T-helper 1 cell treated with Interleukin-12 subunit alpha and Interleukin-12 subunit beta and Interleukin-4 antibody, amounts not matched to agents 30 μg/mL and 1 μg/mL, for 36 hours (primary cell): ENCODE data around the gene ANAPC10.

ENCODE experiments used
- H3K27ac Mint-ChIP-seq: one replicate; pipeline ENCODE4 v1.8.0; 2021; ENCODE audit warnings: mild to moderate bottlenecking, mixed read lengths
- H3K27me3 Mint-ChIP-seq: one replicate; pipeline ENCODE4 v1.8.0; 2021; ENCODE audit warnings: low read depth, mixed read lengths
- H3K36me3 Mint-ChIP-seq: one replicate; pipeline ENCODE4 v1.8.0; 2021; ENCODE audit warnings: low read depth, mixed read lengths
- H3K4me1 Mint-ChIP-seq: one replicate; pipeline ENCODE4 v1.8.0; 2021; ENCODE audit warnings: low read depth, mixed read lengths
- H3K4me3 Mint-ChIP-seq: one replicate; pipeline ENCODE4 v1.8.0; 2021; ENCODE audit warnings: mild to moderate bottlenecking, moderate library complexity, mixed read lengths
- H3K9me3 Mint-ChIP-seq: one replicate; pipeline ENCODE4 v1.8.0; 2021; ENCODE audit warnings: mixed read lengths

The ANAPC10 gene

DNA sequence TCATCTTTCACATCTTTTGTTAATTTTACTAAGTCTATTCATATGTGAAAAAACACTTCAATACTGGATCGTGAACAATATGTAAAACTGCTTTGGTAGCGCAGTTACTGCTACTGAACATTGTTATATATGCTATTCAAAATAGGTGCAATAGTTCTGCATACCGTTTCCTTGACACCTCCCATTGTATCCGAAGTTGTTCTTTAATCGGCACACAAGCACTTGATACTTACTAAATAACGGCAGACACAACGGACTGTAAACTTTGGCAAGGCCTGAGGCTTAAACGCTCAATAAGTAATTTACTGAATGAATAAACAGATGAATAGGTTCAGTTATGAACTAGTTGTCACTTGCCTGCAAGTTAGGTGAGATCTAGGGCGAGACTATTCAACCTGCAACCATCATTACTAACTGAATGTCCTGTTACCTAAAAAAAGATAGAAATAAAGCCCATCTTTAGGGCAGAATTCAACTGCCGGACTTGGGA is 620 bp downstream of the ANAPC10 start:
- Mint-ChIP-seq H3K4me3 (peak overlapping the region; percentile 96), H3K4me1 (peaks cover 25% of the 10 kb centered on the region), H3K9me3 (peaks cover 19% of the 10 kb centered on the region), H3K27me3 (no peaks in the 10 kb centered on the region), H3K36me3 (peaks cover 33% of the 10 kb centered on the region), H3K27ac (peak overlapping the region; percentile 98)

DNA sequence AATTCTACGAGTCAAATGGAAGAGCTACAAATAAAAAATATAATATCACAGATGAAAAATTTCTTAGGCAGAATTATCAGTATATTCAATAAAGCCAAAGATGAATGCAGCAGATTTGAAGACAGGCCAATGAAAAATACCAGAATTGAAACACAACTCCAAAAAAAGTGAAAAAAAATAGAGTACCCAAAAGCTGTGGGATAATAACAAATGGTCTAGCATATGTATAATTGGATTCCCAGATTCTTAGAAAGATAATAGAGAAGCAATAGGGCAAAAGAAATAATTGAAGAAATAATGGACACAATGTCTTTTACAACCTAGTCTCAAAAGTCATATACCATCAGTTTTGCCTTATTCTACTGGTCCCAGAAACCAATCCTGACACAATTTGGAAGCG is 4.4 kb downstream of the ANAPC10 start:
- Mint-ChIP-seq H3K9me3 (peaks cover 19% of the 10 kb centered on the region), H3K4me1 (peaks cover 30% of the 10 kb centered on the region), H3K4me3 (no peak overlapping the region), H3K27me3 (no peaks in the 10 kb centered on the region), H3K36me3 (peaks cover 49% of the 10 kb centered on the region), H3K27ac (no peak overlapping the region)

- no peaks in the 10 kb centered on the region for H3K27me3 Mint-ChIP-seq
Measured at GRCh38 chr4:145090380-145090779, 7.6 kb downstream of the ANAPC10 start.

GRCh38 chr4:145083891-145084605 is 13.9 kb downstream of the ANAPC10 start:
- no peaks in the 10 kb centered on the region for H3K9me3 Mint-ChIP-seq
- H3K27me3 Mint-ChIP-seq, result no peaks in the 10 kb centered on the region
- peaks cover 39% of the 10 kb centered on the region for H3K36me3 Mint-ChIP-seq
- no peak overlapping the region for H3K4me3 Mint-ChIP-seq
- H3K4me1 Mint-ChIP-seq, result peaks cover 15% of the 10 kb centered on the region
- H3K27ac Mint-ChIP-seq, result no peak overlapping the region

More at GRCh38 chr4:145090380-145090779, 7.6 kb downstream of the ANAPC10 start:
- Mint-ChIP-seq H3K27ac (no peak overlapping the region), H3K4me1 (peaks cover 29% of the 10 kb centered on the region), H3K36me3 (peaks cover 64% of the 10 kb centered on the region), H3K4me3 (no peak overlapping the region), H3K9me3 (peaks cover 19% of the 10 kb centered on the region)

DNA sequence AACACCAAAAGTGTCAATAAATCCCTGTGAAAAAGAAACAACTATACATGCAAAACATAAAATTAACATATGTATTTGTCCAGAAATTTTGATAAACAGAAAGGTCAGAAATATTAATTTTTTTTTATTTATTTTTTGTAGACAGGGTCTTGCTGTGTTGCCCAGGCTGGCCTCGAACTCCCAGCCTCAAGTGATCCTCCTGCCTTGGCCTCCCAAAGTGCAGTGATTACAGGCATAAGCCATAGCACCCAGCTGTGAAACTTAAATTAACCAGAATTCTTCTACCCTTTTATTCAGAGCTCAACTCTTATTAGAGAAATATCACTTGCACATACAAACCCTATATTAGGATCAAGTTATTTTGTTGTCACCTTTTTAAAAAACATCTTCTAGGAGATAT is 16.2 kb downstream of the ANAPC10 start:
- peaks cover 19% of the 10 kb centered on the region for H3K9me3 Mint-ChIP-seq
- no peak overlapping the region for H3K27ac Mint-ChIP-seq
- H3K4me3 Mint-ChIP-seq, result no peak overlapping the region
- peaks cover 45% of the 10 kb centered on the region for H3K36me3 Mint-ChIP-seq
- no peaks in the 10 kb centered on the region for H3K27me3 Mint-ChIP-seq
- peaks cover 24% of the 10 kb centered on the region for H3K4me1 Mint-ChIP-seq

DNA sequence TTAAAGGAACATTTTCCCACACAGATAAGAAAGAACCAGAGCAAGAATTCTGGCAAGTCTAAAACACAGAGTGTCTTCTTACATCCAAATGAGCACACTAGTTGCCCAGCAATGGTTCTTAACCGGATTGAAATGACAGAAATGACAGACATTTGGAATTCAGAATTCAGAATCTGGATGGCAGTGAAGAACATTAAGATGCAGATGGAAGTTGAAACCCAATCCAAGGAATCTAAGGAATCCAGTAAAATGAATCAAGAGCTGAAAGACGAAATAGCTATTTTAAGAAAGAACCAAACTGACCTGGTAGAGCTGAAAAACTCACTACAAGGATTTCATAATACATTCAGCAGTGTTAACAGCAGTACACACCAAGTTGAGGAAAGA is 21.5 kb downstream of the ANAPC10 start:
- Mint-ChIP-seq H3K36me3 (peaks cover 42% of the 10 kb centered on the region), H3K9me3 (peaks cover 19% of the 10 kb centered on the region), H3K4me1 (peaks cover 31% of the 10 kb centered on the region), H3K27ac (peak overlapping the region; percentile 73), H3K4me3 (no peak overlapping the region), H3K27me3 (no peaks in the 10 kb centered on the region)

GRCh38 chr4:145075742-145076468 is 22.1 kb downstream of the ANAPC10 start:
- Mint-ChIP-seq H3K9me3 (peaks cover 19% of the 10 kb centered on the region), H3K4me1 (peaks cover 31% of the 10 kb centered on the region), H3K27me3 (no peaks in the 10 kb centered on the region), H3K36me3 (peaks cover 42% of the 10 kb centered on the region), H3K4me3 (no peak overlapping the region), H3K27ac (peak overlapping the region; percentile 73)

GRCh38 chr4:145071560-145071959 is 26.4 kb downstream of the ANAPC10 start:
- Mint-ChIP-seq H3K36me3 (peaks cover 9% of the 10 kb centered on the region), H3K27me3 (no peaks in the 10 kb centered on the region), H3K4me1 (peaks cover 12% of the 10 kb centered on the region), H3K9me3 (no peaks in the 10 kb centered on the region), H3K4me3 (no peak overlapping the region), H3K27ac (no peak overlapping the region)

DNA sequence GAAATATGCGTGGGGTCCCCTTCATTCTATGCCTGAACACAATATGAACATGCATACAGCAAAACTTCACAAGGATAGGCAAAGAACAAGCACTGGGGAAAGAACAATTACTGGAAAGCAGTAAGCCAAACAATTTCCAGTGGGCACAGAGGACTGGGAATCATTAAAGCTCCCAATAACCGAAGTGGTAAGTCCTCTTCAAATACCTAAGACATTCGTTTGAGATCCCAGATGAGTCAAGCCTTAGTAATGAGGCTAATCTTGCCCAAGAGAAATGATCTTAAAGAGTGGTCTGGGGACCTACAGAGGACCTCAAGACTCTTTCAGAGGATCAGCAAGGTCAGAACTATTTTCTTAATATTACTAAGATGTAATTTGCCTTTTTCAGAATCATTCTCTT is 28.6 kb downstream of the ANAPC10 start:
- Mint-ChIP-seq H3K4me3 (no peak overlapping the region), H3K9me3 (no peaks in the 10 kb centered on the region), H3K27ac (no peak overlapping the region), H3K27me3 (no peaks in the 10 kb centered on the region), H3K4me1 (peaks cover 3% of the 10 kb centered on the region), H3K36me3 (no peaks in the 10 kb centered on the region)

DNA sequence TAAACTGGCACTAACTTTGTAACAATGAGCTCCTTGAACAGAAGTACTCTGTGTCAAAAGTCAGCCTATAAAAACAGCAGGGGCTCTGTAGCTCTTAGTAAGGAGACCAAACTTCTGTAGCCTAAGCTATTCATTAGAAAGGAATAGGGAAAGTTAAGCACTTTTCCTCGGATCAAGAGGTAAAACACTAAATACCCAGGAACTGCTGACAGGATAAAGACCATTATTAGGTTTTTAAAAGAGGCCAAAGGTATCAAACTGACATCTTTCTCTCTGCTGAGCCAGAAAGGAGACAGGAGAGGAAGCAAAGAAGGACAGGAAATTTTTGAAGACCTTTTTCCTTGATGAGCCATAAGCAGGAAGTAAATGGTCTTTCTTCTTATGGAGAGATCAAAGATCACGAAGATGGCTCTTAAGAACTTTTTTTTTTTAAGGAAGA is 31.9 kb downstream of the ANAPC10 start:
- Mint-ChIP-seq H3K36me3 (peaks cover 2% of the 10 kb centered on the region), H3K27ac (no peak overlapping the region), H3K27me3 (no peaks in the 10 kb centered on the region), H3K4me3 (no peak overlapping the region), H3K4me1 (peaks cover 3% of the 10 kb centered on the region), H3K9me3 (no peaks in the 10 kb centered on the region)

DNA sequence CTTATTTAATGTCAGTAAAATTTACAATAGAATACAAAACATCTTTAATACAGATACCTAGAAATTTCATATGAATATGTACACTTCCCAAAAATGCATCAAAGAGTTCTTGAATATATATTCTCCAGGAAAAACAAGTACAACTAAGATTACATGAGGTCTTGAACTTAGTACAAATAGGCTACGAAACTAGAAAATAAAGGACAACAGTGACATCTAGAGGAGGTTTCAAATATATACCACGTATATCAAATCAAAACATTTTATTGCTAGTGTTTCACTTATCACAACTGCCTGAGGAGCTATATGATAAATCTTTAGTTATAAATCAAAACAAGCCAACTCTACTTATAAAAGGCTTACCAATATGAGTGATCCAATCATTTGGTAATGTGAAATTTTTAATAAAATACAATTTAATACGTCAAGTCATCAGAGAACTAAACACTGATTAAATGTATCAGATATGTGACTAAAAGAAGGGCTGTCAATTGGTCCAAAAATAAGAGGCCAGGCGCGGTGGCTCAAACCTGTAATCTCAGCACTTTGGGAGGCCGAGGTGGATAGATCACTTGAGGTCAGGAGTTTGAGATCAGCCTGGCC is 36.6 kb downstream of the ANAPC10 start:
- H3K36me3 Mint-ChIP-seq, result peaks cover 2% of the 10 kb centered on the region

GRCh38 chr4:145058256-145058655 is 39.7 kb downstream of the ANAPC10 start:
- no peaks in the 10 kb centered on the region for H3K36me3 Mint-ChIP-seq
- no peak overlapping the region for H3K27ac Mint-ChIP-seq
- H3K4me3 Mint-ChIP-seq, result no peak overlapping the region
- H3K4me1 Mint-ChIP-seq, result peaks cover 20% of the 10 kb centered on the region
- no peaks in the 10 kb centered on the region for H3K27me3 Mint-ChIP-seq
- H3K9me3 Mint-ChIP-seq, result no peaks in the 10 kb centered on the region

More for the DNA sequence above, 36.6 kb downstream of the ANAPC10 start:
- Mint-ChIP-seq H3K4me1 (peaks cover 14% of the 10 kb centered on the region), H3K9me3 (no peaks in the 10 kb centered on the region), H3K27ac (no peak overlapping the region), H3K27me3 (no peaks in the 10 kb centered on the region), H3K4me3 (no peak overlapping the region)

DNA sequence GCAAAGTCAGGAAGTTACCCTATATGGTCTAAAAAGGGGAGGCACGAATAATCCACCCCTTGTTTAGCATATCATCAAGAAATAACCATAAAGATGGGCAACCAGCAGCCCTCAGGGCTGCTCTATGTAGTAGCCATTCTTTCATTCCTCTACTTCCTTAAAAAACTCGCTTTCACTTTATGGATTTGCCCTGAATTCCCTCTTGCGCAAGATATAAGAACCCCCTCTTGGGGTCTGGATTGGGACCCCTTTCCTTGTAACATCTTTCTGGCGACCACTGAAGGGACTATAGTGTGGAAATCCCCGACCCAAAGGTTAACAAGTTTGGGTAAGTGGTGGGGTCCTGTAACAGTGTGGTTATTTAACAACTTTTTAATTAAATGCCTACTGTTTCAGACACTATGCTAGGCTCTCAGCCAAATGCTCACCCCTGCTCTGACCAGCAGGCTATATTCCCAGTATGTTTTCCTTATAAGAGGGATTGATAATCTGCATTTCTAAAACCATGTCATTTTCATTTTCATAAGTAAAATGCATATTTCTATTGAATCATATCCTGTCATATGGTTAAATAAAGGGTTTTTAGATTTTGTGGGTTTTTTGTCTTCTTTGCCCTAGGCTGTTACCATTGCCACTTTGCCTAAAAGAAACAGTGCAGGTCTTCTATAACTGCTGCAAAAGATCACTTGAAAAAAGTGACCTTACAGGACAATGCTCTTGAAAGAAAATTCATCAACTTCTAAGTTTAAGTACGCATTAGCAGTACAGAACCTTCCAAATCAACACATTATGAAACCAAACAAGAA is 41.5 kb downstream of the ANAPC10 start:
- Mint-ChIP-seq H3K27ac (peak overlapping the region; percentile 63), H3K27me3 (no peaks in the 10 kb centered on the region), H3K4me3 (no peak overlapping the region), H3K4me1 (peaks cover 20% of the 10 kb centered on the region), H3K36me3 (no peaks in the 10 kb centered on the region), H3K9me3 (no peaks in the 10 kb centered on the region)
